Measurements from ENCODE around the gene SYNPO2.

DNA sequence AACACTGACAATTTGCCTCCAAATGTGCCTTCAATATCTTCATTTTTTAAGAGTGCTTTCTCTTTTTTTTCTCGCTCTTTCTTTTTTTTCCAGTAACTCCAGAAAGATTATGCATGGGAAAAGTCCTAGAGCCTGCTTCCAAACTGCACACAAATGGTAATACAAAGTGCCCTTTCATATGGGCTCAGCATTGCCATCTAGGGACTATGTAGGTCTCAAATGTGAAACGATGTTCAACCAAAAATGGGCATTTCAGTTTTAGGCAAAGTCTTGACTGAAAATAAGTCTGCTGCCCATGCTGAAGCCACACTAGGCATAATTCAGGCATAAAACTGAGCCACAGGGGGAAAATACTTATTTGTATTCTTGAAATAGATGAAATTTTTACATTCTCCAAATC lies 65.6 kb downstream of the SYNPO2 start:
- no peak for TF ChIP-seq TAF1 (IDR thresholded peaks at IDR 0.05; ENCODE audit: borderline replicate concordance, insufficient read depth, low read length)
- TF ChIP-seq REST (IDR thresholded peaks at IDR 0.05; ENCODE audit: insufficient read depth in 1 of 2, low read depth in 2 of 2, low read length in 2 of 2) = no peak
